Neural cell (in vitro differentiated cells): Measurements from ENCODE around the gene RAB5B. TPM values are rescaled to one million over a fixed set of nuclear protein-coding genes. Genes with fewer than 3 reads are reported as not detected.
"Not testable (repeated sequence)": the region's sequence is repeated elsewhere in the genome, so short reads cannot be mapped to it uniquely, and the experiment has no call there.

ENCODE experiments used
- H2AFZ ChIP-seq: fragments of 200-600, 300-800 bp; sonication (generic), shearing (Covaris generic); 2 replicates; pipeline ENCODE4 v1.6.0; 2014; ENCODE audit warnings: low read depth, mild to moderate bottlenecking, antibody characterized with exemption, low read length, moderate library complexity
- H3F3A ChIP-seq: fragments of 200-600 bp; shearing (Covaris generic); 2 replicates; pipeline ENCODE4 v1.6.1; 2016; ENCODE audit warnings: mild to moderate bottlenecking, moderate library complexity, mixed read lengths, antibody characterized with exemption, low read length; ENCODE audit not compliant: insufficient read depth, poor library complexity, severe bottlenecking
- H3K27ac ChIP-seq: fragments of 200-600, 300-800 bp; sonication (generic), shearing (Covaris generic); 2 replicates; pipeline ENCODE4 v1.5.1; 2014; ENCODE audit warnings: mild to moderate bottlenecking, low read length, moderate library complexity
- H3K27me3 ChIP-seq: fragments of 300-800, 200-600 bp; sonication (generic), shearing (Covaris generic); 2 replicates; pipeline ENCODE4 v1.6.0; 2014; ENCODE audit warnings: mild to moderate bottlenecking, low read depth, low read length, moderate library complexity; ENCODE audit not compliant: insufficient read depth
- H3K36me3 ChIP-seq: fragments of 300-800, 200-600 bp; sonication (generic), shearing (Covaris generic); 2 replicates; pipeline ENCODE4 v1.5.1; 2014; ENCODE audit warnings: mild to moderate bottlenecking, antibody characterized with exemption, low read length, moderate library complexity; ENCODE audit not compliant: insufficient read depth
- H3K4me2 ChIP-seq: fragments of 300-800, 200-600 bp; sonication (generic), shearing (Covaris generic); 2 replicates; pipeline ENCODE4 v1.6.0; 2014; ENCODE audit warnings: mild to moderate bottlenecking, low read length
- H3K4me3 ChIP-seq: fragments of 300-800, 200-600 bp; sonication (generic), shearing (Covaris generic); 2 replicates; pipeline ENCODE4 v1.5.1; 2014; ENCODE audit warnings: mild to moderate bottlenecking, low read length, moderate library complexity
- H3K79me2 ChIP-seq: fragments of 200-600 bp; shearing (Covaris generic); replicated peaks from 2 replicates; pipeline ENCODE4 v1.6.0; 2014; ENCODE audit warnings: mild to moderate bottlenecking, low read length, moderate library complexity; ENCODE audit not compliant: insufficient read depth
- H3K9ac ChIP-seq: fragments of 300-800, 200-600 bp; sonication (generic), shearing (Covaris generic); 2 replicates; pipeline ENCODE4 v1.6.1; 2016; ENCODE audit warnings: mild to moderate bottlenecking, low read length, mixed read lengths
- H3K9me2 ChIP-seq: fragments of 200-600 bp; shearing (Covaris generic); 2 replicates; pipeline ENCODE4 v1.6.1; 2016; ENCODE audit warnings: mild to moderate bottlenecking, low read length, mixed read lengths; ENCODE audit not compliant: insufficient read depth
- H3K9me3 ChIP-seq: fragments of 200-600, 300-800 bp; sonication (generic), shearing (Covaris generic); 2 replicates; pipeline ENCODE4 v1.6.1; 2016; ENCODE audit warnings: mild to moderate bottlenecking, mixed run types, low read length, moderate library complexity, mixed read lengths
- H4K20me1 ChIP-seq: fragments of 200-600 bp; shearing (Covaris generic); 2 replicates; pipeline ENCODE4 v1.6.1; 2016; ENCODE audit warnings: mild to moderate bottlenecking, mixed run types; ENCODE audit not compliant: insufficient read depth
- CTCF ChIP-seq: fragments of 450-650 bp; IDR thresholded peaks from 2 replicates; pipeline ENCODE4 v1.5.1; 2014; ENCODE audit warnings: antibody characterized with exemption, mild to moderate bottlenecking, moderate library complexity; ENCODE audit not compliant: poor library complexity, severe bottlenecking
- EP300 ChIP-seq: fragments of 450-650 bp; conservative IDR thresholded peaks from 2 replicates; pipeline ENCODE4 v1.6.1; 2014; ENCODE audit warnings: antibody characterized with exemption, mild to moderate bottlenecking, moderate library complexity; ENCODE audit not compliant: poor library complexity, severe bottlenecking
- EZH2 ChIP-seq: fragments of 200-600, 300-800 bp; shearing (Covaris generic), sonication (generic); IDR thresholded peaks from 2 replicates; pipeline ENCODE4 v1.6.1; 2014; ENCODE audit warnings: antibody characterized with exemption, low read length, borderline replicate concordance, mild to moderate bottlenecking; ENCODE audit not compliant: insufficient read depth, poor library complexity, severe bottlenecking
- MXI1 ChIP-seq: fragments of 450-650 bp; conservative IDR thresholded peaks from 2 replicates; pipeline ENCODE4 v1.6.1; 2014; ENCODE audit warnings: antibody characterized with exemption, mild to moderate bottlenecking; ENCODE audit not compliant: poor library complexity, severe bottlenecking
- POLR2AphosphoS5 ChIP-seq: IDR thresholded peaks from 2 replicates; pipeline ENCODE4 v1.6.1; 2012
- RAD21 ChIP-seq: fragments of 450-650 bp; conservative IDR thresholded peaks from 2 replicates; pipeline ENCODE4 v1.6.1; 2014; ENCODE audit warnings: antibody characterized with exemption, mild to moderate bottlenecking, moderate library complexity
- REST ChIP-seq: IDR thresholded peaks from 2 replicates; pipeline ENCODE4 v1.6.1; 2012; ENCODE audit warnings: borderline replicate concordance
- SMC3 ChIP-seq: fragments of 450-650 bp; conservative IDR thresholded peaks from 2 replicates; pipeline ENCODE4 v1.6.1; 2014; ENCODE audit warnings: antibody characterized with exemption, mild to moderate bottlenecking, moderate library complexity; ENCODE audit not compliant: poor library complexity
- TAF1 ChIP-seq: IDR thresholded peaks from 2 replicates; pipeline ENCODE4 v1.6.1; 2012; ENCODE audit warnings: low read depth
- polyA plus RNA-seq: library from polyadenylated mRNA; depleted of rRNA; stranded (reverse); fragments of >200 nt; gene quantifications from 2 replicates; pipeline ENCODE4 v1.2.3, GENCODE V29; 2014

Gene RAB5B
- polyA plus RNA-seq, 1 donor from 2014 or later: 39.6 TPM

GRCh38 chr12:56040151-56040550 lies 66.3 kb downstream of the RAB5B start:
- Histone ChIP-seq H3K9me3 (no peaks in the 10 kb centered on the region), H3K27ac (peak overlapping the region; percentile 98), H3K79me2 (peaks cover 21% of the 10 kb centered on the region), H4K20me1 (no peaks in the 10 kb centered on the region), H3K27me3 (no peaks in the 10 kb centered on the region), H3K9ac (no peak overlapping the region), H3K9me2 (no peaks in the 10 kb centered on the region), H3K4me3 (no peak overlapping the region), H3K4me2 (no peak overlapping the region), H3K36me3 (no peaks in the 10 kb centered on the region), H2AFZ (no peak overlapping the region), H3F3A (no peaks in the 10 kb centered on the region)
- TF ChIP-seq MXI1 (no peak), EP300 (no peak)

GRCh38 chr12:56040963-56041551 lies 67.2 kb downstream of the RAB5B start:
- Histone ChIP-seq H3K27ac (peak overlapping the region; percentile 98), H3K27me3 (no peaks in the 10 kb centered on the region), H3K9me2 (no peaks in the 10 kb centered on the region), H3K9me3 (no peaks in the 10 kb centered on the region), H3K4me3 (peak overlapping the region; percentile 77), H3K36me3 (no peaks in the 10 kb centered on the region), H3K4me2 (peak overlapping the region; percentile 63), H2AFZ (peak overlapping the region; percentile 54), H3K79me2 (peaks cover 21% of the 10 kb centered on the region), H4K20me1 (no peaks in the 10 kb centered on the region), H3K9ac (peak overlapping the region; percentile 66), H3F3A (no peaks in the 10 kb centered on the region)
- no peak for TF ChIP-seq POLR2AphosphoS5
- TF ChIP-seq RAD21: no peak
- no peak for TF ChIP-seq SMC3
- peak; percentile 62 for TF ChIP-seq CTCF

- no peaks in the 10 kb centered on the region for H3F3A ChIP-seq
- H3K27me3 ChIP-seq: no peaks in the 10 kb centered on the region
- H4K20me1 ChIP-seq: no peaks in the 10 kb centered on the region
- H3K27ac ChIP-seq: peak within 1 kb of the TSS; percentile 98
- no peaks in the 10 kb centered on the region for H3K9me3 ChIP-seq
- H3K79me2 ChIP-seq: peaks cover 21% of the 10 kb centered on the region
- peak within 1 kb of the TSS; percentile 94 for H3K9ac ChIP-seq
- H3K9me2 ChIP-seq: no peaks in the 10 kb centered on the region
- no peaks in the 10 kb centered on the region for H3K36me3 ChIP-seq
- peak within 1 kb of the TSS; percentile 77 for H3K4me3 ChIP-seq
- peak within 1 kb of the TSS; percentile 79 for H3K4me2 ChIP-seq
- TF ChIP-seq RAD21 (peak; percentile 70), MXI1 (peak; percentile 84), POLR2AphosphoS5 (peak; percentile 100), EZH2 (no peak), CTCF (peak; percentile 6), TAF1 (peak; percentile 88), REST (peak; percentile 84), EP300 (peak; percentile 79), SMC3 (peak; percentile 66)
- peak within 1 kb of the TSS; percentile 69 for H2AFZ ChIP-seq
Measured at GRCh38 chr12:56041552-56042429, 67.9 kb downstream of the RAB5B start, which contains the start of gene RPS26. Gene RPS26 (plus strand): TSS chr12:56041918. CDS start chr12:56042167, 249 bp downstream.

GRCh38 chr12:56042430-56042813 lies 68.5 kb downstream of the RAB5B start:
- not testable (repeated sequence) for H2AFZ ChIP-seq
- H3K9ac ChIP-seq: peak overlapping the region; percentile 94

More at GRCh38 chr12:56042430-56042813, 68.5 kb downstream of the RAB5B start:
- not testable (repeated sequence) for H3K36me3 ChIP-seq, H3K9me3 ChIP-seq, H3K9me2 ChIP-seq, H4K20me1 ChIP-seq, H3K27me3 ChIP-seq, H3F3A ChIP-seq
- Histone ChIP-seq H3K4me3 (peak overlapping the region; percentile 77), H3K79me2 (peaks cover 21% of the 10 kb centered on the region), H3K27ac (peak overlapping the region; percentile 98), H3K4me2 (peak overlapping the region; percentile 79)
